ENCODE measurements around the gene ASTN2. TPM values are rescaled to one million over a fixed set of nuclear protein-coding genes. Genes with fewer than 3 reads are reported as not detected.

ASTN2 gene
- total and polyA plus RNA-seq, 10 of the 15 experiments (the other 5 are each of a cell fraction or from before 2014, with no cell fraction given) = 1.4 to 15.7 (median 7.0) TPM

GRCh38 chr9:116483622-116484491, 931.0 kb downstream of the ASTN2 start:
- no TSS peak for BruUV-seq (replicated peaks)

More at GRCh38 chr9:116483622-116484491, 931.0 kb downstream of the ASTN2 start:
- H3K4me1 ChIP-seq (ENCODE audit: control insufficient read depth, insufficient read depth, low read length) = no peaks in the 10 kb centered on the region
- 55% methylated on average over 8 of the region's 8 CpGs for WGBS (ENCODE audit: insufficient coverage, insufficient replicate concordance, low lambda C conversion rate, missing lambda C conversion rate)
- no peak overlapping the region for H2AFZ ChIP-seq (ENCODE audit: control insufficient read depth, low read depth, low read length)
- ChIA-PET SMC1A (ENCODE audit: uncharacterized antibody, unreplicated experiment) (interaction anchor here (1.2 kb wide), 1 partner anchor 14 kb away, joined by 3 read pairs; no protein-coding TSS in a partner anchor), CTCF (interaction anchor here (0.7 kb wide), 1 partner anchor 1706 kb away, joined by 3 read pairs; no protein-coding TSS in a partner anchor), RAD21 (ENCODE audit: unreplicated experiment) (no interaction called here), POLR2A (no interaction called here)
- DNase-seq (ENCODE audit: low read depth, low spot score) (no peak), ATAC-seq (no peak), FAIRE-seq (no peak)
- no peaks in the 10 kb centered on the region for H3K27me3 ChIP-seq (replicated peaks in 1 of 2; ENCODE audit: control insufficient read depth in 2 of 2, insufficient read depth in 2 of 2, low read length in 1 of 2)
- H3K4me3 ChIP-seq = no peak overlapping the region
- no peak overlapping the region for H3K27ac ChIP-seq (ENCODE audit: control insufficient read depth, insufficient read depth)
- no peaks in the 10 kb centered on the region for H3K9me3 ChIP-seq (replicated peaks; ENCODE audit: control insufficient read depth, insufficient read depth, low read length)
- H4K20me1 ChIP-seq (ENCODE audit: control insufficient read depth, insufficient read depth) = no peaks in the 10 kb centered on the region; the same call in 1 of the 2 replicates
- in situ Hi-C loops (cut with MboI) (no loop called here), intact Hi-C loops (cut with micrococcal nuclease; ENCODE audit: unreplicated experiment) (no loop called here)
- TF ChIP-seq MTA3 (IDR thresholded peaks at IDR 0.05; ENCODE audit: borderline replicate concordance, low read length) = no peak
- no peak for TF ChIP-seq HDAC2 (IDR thresholded peaks at IDR 0.05)
- TF ChIP-seq PML (IDR thresholded peaks at IDR 0.05; ENCODE audit: low read length) = no peak
- TF ChIP-seq CBX5 (IDR thresholded peaks at IDR 0.05; ENCODE audit: low read depth) = no peak
- TF ChIP-seq ZBTB4 (CRISPR knock-in tag; IDR thresholded peaks at IDR 0.05) = no peak
- TF ChIP-seq KAT2A (conservative IDR thresholded peaks at IDR 0.05; ENCODE audit: control insufficient read depth, low read depth, low read length) = no peak
- no peak for TF ChIP-seq HDAC6 (IDR thresholded peaks at IDR 0.05; ENCODE audit: unreplicated experiment)
- no peaks in the 10 kb centered on the region for H3K79me2 ChIP-seq (ENCODE audit: control insufficient read depth, insufficient read depth, low read length)
- H3K9ac ChIP-seq (ENCODE audit: control insufficient read depth, insufficient read depth, low read length) = no peak overlapping the region
- H3K36me3 ChIP-seq (ENCODE audit: control insufficient read depth in 2 of 2, insufficient read depth in 2 of 2, low read length in 1 of 2) = no peaks in the 10 kb centered on the region
- no peak overlapping the region for H3K4me2 ChIP-seq (ENCODE audit: control insufficient read depth, insufficient read depth)
